KOPT-K1 (cell line): Measurements from ENCODE around the gene HES2.

Experiments used
- H3K27ac ChIP-seq: fragments of 200-600 bp; sonication (generic); 2 replicates; pipeline ENCODE4 v1.5.1; 2016; ENCODE audit warnings: antibody characterized with exemption, mild to moderate bottlenecking, low read depth, low read length; ENCODE audit not compliant: poor library complexity, severe bottlenecking
- H3K36me3 ChIP-seq: fragments of 200-600 bp; sonication (generic); 2 replicates; pipeline ENCODE4 v1.5.1; 2017; ENCODE audit warnings: antibody characterized with exemption, mild to moderate bottlenecking, low read length, moderate library complexity; ENCODE audit not compliant: insufficient read depth
- H3K9me3 ChIP-seq: fragments of 200-600 bp; sonication (generic); 2 replicates; pipeline ENCODE4 v1.5.1; 2017; ENCODE audit warnings: antibody characterized with exemption, low read length, mild to moderate bottlenecking; ENCODE audit not compliant: insufficient read depth, poor library complexity, severe bottlenecking

Gene HES2

DNA sequence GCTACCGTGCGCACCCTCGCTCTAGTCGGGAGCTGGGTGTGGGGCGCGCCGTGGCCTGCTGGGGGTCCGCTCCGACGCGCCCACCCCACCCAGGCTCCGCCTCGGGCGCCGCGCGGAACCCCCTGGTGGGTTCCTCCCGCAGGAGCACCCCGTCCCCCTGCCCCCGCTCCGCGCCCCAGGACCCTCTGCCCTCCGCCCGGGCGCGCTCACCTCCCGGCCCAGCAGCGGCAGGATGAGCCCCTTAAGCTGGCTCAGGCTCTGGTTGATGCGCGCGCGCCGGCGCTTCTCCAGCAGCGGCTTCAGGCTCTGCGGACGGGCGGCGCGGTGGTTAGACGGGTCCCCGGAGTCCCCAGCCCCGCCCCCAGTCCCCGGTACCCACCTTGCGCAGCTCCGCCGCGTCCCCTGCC lies 319 bp downstream of the HES2 start:
- no peaks in the 10 kb centered on the region for H3K9me3 ChIP-seq
- no peaks in the 10 kb centered on the region for H3K36me3 ChIP-seq
- H3K27ac ChIP-seq = no peak overlapping the region

DNA sequence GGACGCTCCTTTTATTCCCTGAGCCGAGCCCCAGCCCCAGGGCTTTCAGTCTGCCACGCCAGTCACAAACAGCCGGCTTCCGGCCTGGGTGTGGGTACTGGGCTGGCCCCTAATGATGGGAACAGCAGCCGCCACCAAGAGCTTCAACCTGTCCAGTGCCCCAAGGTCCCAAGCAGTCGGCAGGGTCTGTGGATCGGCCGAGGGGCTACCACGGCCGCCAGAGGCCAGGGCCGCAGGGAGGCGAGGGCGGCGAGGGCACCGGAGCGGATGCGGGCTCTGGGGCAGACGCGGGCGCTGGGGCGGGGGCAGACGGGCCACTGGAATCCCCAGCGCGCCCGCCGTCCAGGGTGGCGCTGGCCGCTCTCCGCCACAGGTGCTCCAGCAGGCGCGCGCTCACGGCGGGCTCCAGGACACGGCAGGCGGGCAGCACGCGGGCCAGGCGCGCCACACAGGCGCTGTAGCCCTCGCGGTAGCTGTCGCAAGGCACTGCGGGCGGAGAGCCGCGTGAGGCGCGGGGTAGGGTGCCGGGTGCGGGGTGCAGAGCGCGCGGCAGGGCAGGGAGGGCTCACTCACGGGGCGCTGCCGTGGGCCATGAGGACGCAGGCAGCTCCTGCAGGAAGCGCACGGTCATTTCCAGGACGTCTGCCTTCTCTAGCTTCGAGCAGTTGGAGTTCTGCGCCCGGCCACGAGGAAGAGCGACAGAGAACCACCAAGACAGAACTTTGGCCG lies 887 bp downstream of the HES2 start:
- H3K36me3 ChIP-seq = no peaks in the 10 kb centered on the region
- no peak overlapping the region for H3K27ac ChIP-seq
- H3K9me3 ChIP-seq = no peaks in the 10 kb centered on the region

DNA sequence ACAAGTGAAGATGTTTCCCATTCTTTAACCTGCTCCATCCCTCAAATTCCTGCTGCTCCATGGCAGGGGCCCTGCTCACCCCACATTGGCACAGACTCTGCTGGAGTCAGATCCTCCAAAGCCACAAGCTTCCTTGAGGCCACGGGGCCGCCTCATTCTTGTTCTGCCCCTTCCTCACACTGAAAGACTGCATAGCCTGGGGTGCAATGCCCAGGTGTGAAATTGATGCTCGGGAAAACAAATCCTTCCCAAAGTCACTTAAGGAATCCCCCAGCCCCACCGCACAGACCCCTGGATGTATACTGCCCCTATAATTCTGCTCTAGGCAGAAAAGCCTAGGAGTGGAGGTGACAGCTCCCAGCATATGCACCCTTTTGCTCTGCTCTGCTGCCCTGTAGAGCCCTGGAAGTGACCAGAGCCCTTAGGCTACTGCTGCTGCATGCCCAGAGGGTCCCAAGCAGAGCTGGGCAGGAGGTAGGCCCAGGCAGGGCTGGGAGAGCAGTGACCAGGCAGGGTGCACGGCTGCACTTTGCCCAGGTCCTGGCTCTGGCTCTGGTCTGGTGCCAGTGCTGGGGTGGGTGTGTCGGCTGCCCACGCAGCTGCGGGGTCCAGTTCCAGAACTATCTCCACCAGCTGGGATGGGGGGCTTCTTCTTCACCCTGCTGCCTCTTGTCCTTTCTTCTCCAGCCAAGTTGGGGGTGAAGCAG lies 1.6 kb downstream of the HES2 start:
- Histone ChIP-seq H3K36me3 (no peaks in the 10 kb centered on the region), H3K9me3 (no peaks in the 10 kb centered on the region), H3K27ac (no peak overlapping the region)

DNA sequence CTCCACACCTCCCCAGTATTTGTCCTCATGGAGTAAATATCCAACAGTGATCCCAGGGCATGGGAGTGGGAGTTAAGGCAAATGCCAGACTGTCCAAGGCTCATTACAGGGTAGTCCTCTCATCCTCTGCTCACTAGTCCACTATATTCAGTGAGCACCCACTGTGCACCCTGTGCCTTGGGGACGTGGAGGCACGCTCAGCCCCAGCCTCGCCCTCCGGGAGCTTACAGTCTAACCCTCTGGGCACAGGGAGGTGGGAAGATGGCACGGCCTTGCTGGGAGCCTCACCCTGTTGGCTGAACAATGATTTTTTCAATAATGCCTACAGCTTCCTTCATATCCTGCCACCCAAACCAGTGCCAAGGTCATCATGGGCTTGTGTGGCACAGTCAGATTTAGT lies 2.8 kb downstream of the HES2 start:
- no peaks in the 10 kb centered on the region for H3K9me3 ChIP-seq
- no peaks in the 10 kb centered on the region for H3K36me3 ChIP-seq
- no peak overlapping the region for H3K27ac ChIP-seq

DNA sequence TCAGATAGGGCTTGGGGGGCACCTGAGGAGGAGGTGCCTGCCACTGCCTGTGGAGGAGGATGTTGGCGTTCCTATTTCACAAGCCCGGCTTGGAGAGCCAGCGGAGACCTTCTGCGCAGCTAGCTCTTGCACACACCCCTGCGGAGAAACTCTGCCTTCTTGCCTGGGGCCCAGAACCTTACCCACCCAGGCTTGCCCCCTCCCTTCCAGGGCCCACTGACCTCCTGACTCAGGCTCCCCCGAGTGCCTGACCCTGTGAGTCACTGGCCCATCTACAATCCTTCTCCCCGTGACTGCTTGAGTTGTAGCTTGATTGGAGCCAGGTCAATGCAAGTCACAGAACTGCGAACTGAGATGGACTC lies 3.4 kb downstream of the HES2 start:
- Histone ChIP-seq H3K36me3 (no peaks in the 10 kb centered on the region), H3K27ac (no peak overlapping the region), H3K9me3 (no peaks in the 10 kb centered on the region)

DNA sequence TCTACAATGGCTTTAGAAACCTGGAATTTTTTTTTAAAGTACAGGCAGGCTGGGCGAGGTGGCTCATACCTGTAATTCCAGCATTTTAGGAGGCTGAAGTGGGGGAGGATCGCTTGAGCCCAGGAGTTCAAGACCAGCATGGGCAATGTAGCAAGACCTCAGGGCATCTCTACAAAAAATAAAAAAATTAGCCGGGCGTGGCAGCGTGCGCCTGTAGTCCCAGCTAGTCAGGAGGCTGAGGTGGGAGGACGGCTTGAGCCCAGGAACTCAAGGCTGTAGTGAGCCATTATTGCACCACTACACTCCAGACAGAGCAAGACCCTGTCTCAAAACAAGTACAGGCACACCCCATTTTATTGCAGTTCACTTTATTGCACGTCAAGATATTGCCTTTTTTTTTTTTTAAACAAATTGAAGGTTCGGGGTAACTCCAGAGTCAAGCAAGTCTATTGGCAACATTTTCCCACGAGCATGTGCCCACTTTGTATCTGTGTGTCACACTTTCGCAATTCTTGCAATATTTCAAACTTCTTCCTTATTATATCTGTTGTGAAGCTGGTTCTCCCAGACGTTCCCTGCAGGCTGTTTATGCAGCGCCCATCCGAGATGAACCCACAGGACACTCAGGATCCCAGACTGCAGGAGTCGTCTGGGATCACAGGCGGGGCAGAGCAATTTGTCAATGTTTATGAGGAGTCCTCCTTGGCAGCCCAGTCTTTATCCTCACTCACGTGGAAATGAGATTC lies 4.7 kb downstream of the HES2 start:
- no peaks in the 10 kb centered on the region for H3K9me3 ChIP-seq
- H3K36me3 ChIP-seq = no peaks in the 10 kb centered on the region
- H3K27ac ChIP-seq = no peak overlapping the region

DNA sequence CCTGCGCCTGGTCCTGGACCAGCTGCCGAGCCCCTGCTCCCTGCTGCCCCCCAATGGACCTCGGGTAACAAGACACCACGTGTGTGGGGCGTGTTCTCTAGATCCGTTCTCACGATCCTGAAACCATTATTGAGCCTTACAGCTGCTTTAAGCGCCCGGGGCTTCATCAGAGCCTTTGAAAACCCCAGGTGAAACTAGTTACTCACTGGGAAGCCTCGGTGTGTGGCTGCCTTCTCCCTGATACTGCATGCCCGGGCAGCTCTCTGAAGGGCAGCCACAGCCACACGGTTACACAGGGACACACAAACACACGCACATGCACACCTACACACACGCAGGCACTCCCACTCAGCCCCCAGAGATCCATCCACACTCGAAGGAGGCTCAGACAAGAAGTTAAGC lies 5.3 kb downstream of the HES2 start:
- Histone ChIP-seq H3K27ac (no peak overlapping the region), H3K36me3 (no peaks in the 10 kb centered on the region), H3K9me3 (no peaks in the 10 kb centered on the region)

DNA sequence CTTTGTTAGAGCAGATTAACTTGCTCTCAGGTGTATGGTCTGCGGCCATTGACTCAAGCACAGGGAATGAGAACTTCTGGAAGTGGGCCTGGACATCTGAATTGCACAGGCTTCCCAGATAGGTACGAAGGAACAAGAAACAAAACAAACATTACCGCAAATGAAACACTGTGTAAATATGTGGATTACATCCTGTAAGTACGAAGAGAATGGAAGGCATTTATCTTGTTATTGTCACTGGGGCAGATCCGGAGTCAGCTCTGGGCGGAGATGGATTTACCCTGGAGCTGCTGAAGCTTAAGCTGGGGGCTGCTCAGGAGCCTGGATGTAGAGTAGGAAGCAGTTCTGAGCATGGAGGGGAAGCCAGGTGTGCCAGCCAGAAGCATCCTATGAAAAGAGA lies 6.8 kb downstream of the HES2 start:
- H3K36me3 ChIP-seq = no peaks in the 10 kb centered on the region
- H3K27ac ChIP-seq = no peak overlapping the region
- H3K9me3 ChIP-seq = no peaks in the 10 kb centered on the region

DNA sequence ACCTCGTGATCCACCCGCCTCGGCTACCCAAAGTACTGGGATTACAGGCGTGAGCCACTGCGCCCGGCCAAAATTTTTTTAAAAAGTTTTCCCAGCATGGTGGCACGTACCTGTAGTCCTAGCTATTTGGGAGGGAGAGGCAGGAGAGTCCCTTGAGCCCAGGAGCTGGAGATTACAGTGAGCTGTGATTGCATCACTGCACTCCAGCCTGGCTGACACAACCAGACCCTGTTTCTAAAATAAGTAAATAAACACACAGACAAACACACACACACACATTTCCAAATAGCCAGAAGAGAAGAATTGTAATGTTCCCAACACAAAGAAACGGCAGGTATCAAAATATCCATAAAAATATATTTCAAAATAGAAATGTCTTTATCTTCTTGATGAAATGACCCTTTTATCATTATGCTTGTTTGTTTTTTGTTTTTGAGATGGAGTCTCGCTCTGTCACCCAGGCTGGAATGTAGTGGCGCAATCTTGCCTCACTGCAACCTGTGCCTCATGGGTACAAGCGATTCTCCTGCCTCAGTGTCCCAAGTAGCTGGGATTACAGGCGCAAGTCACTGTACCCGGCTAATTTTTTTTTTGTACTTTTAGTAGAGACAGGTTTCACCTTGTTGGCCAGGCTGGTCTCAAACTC lies 9.3 kb downstream of the HES2 start:
- no peak overlapping the region for H3K27ac ChIP-seq
- no peaks in the 10 kb centered on the region for H3K9me3 ChIP-seq
- H3K36me3 ChIP-seq = no peaks in the 10 kb centered on the region

DNA sequence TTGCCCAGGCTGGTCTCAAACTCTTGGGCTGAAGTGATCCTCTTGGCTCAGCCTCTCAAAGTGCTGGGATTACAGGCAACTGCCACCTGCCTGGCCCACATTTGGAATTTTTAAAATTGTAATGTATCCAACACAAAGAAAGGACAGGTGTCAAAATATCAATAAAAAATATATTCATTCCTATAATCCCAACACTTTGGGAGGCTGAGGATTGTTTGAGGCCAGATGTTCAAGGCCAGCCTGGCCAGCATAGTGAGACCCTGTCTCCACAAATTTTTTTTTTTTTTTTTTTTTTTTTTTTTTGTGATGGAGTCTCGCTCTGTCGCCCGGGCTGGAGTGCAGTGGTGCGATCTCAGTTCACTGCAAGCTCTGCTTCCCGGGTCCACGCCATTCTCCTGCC lies 10.0 kb downstream of the HES2 start:
- Histone ChIP-seq H3K36me3 (no peaks in the 10 kb centered on the region), H3K27ac (no peak overlapping the region), H3K9me3 (no peaks in the 10 kb centered on the region)

DNA sequence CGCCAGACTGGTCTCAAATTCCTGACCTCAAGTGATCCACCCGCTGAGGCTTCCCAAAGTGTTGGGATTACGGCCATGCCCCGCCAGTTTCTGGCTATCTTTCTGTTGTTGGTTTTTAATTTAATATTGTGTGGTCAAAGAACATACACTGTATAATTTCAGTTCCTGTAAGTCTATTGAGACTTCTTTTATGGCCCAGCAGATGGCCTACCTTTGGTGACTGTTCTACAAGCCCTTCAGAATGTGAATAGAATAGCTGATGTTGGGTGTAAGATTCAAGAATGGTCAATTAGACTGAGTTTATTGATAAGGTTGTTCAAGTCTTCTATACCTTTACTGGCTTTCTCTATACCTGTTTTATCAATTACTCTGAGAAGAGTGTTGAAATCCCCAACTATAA lies 10.7 kb downstream of the HES2 start:
- Histone ChIP-seq H3K27ac (no peak overlapping the region), H3K36me3 (no peaks in the 10 kb centered on the region), H3K9me3 (no peaks in the 10 kb centered on the region)

DNA sequence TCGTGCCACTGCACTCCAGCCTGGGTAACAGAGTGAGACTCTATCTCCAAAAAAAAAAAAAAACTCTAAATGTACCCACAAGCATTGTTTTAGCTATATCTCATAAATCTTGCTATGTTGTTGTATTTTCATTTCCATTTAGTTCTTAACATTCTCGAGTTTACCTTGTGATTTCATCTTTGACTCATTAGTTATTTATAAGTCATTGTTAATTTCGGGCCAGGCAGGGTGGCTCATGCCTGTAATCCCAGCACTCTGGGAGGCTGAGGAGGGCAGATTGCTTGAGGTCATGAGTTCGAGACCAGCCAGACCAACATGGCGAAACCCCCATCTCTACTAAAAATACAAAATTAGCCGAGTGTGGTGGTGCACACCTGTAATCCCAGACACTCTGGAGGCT lies 11.7 kb downstream of the HES2 start:
- no peaks in the 10 kb centered on the region for H3K36me3 ChIP-seq
- H3K9me3 ChIP-seq = no peaks in the 10 kb centered on the region
- no peak overlapping the region for H3K27ac ChIP-seq

DNA sequence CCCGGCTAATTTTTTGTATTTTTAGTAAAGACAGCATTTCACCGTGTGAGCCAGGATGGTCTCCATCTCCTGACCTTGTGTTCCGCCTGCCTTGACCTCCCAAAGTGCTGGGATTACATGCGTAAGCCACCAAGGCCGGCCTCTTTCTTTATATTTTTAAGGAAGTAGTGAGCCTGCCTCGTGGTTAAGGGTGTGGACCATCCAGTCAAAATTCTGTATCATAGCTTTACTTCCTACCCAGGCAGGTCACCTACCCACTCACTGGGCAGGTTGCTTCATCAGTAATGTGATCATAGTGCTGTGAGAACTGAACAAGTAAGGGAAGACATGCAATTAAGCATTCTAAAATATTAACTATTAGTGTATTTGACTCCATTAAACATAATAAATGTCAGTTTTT lies 18.0 kb downstream of the HES2 start:
- H3K9me3 ChIP-seq = no peaks in the 10 kb centered on the region
- no peaks in the 10 kb centered on the region for H3K36me3 ChIP-seq
- H3K27ac ChIP-seq = no peak overlapping the region

DNA sequence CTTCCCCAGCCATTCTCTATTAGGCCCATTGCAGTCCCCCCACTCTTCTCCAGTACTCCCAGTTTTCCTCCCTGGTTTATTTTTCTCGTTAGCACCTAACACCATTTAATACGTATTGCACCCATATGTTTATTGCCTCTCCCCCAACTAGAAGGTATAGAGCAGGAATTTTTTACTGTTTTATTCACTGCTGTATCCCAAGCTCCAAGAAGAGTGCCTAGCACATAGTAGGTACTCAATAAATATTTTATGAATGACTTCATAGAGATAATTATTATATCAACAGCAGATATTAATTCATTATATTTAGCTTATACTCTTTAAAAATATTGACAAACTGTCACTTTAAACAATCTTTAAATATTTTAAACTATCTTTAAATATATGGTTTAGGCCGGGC lies 20.4 kb downstream of the HES2 start:
- Histone ChIP-seq H3K9me3 (no peaks in the 10 kb centered on the region), H3K36me3 (no peaks in the 10 kb centered on the region), H3K27ac (no peak overlapping the region)

DNA sequence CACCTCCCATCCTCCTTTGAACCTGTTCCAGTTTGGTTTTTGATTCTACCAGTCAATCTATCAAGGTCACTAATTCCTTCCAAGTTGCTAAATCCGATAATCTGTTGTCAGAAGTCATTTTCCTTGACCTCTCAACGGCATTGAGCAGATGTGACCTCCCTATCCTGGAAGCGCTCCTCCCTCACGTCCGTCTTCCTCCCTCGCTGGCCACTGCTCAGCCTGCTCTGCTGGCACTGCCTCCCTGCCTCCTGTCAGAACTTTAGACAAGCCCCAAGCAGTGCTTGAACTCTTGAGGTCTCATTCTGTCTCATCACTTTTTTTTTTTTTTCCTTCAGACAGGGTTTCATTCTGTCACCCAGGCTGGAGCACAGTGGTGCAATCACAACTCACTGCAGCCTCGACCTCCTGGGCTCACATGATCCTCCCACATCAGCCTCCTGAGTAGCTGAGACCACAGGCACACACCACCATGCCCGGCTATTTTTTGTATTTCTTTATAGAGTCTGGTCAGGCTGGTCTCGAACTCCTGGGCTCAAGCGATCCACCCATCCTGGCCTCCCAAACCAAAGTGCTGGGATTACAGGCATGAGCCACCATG lies 21.8 kb downstream of the HES2 start:
- Histone ChIP-seq H3K36me3 (no peaks in the 10 kb centered on the region), H3K27ac (no peak overlapping the region), H3K9me3 (no peaks in the 10 kb centered on the region)
